PFSK-1 (cell line): ENCODE data around the gene PLEKHG3.

Experiments used
- FOXP2 ChIP-seq: optimal IDR thresholded peaks from 2 replicates; pipeline ENCODE3; 2011; ENCODE audit warnings: borderline replicate concordance, control low read depth, inconsistent platforms; ENCODE audit not compliant: insufficient read depth; ENCODE audit errors: extremely low read length, extremely low read depth
- POLR2AphosphoS5 ChIP-seq: IDR thresholded peaks from 2 replicates; pipeline ENCODE4 v1.6.1; 2012; ENCODE audit warnings: low read depth, mild to moderate bottlenecking, control low read depth, low read length, moderate library complexity
- SIN3A ChIP-seq: IDR thresholded peaks from 2 replicates; pipeline ENCODE4 v1.6.1; 2012; ENCODE audit warnings: mild to moderate bottlenecking, low read length, moderate library complexity, borderline replicate concordance; ENCODE audit not compliant: insufficient read depth
- TAF1 ChIP-seq: IDR thresholded peaks from 2 replicates; pipeline ENCODE4 v1.6.1; 2012; ENCODE audit warnings: low read length, control low read depth, borderline replicate concordance; ENCODE audit not compliant: insufficient read depth
- TF ChIP-seq, protein P1 (sequence below), 2 experiments: IDR thresholded peaks; 2 replicates each; pipeline versions ENCODE4 v1.6.1 to v1.8.0; 2011 to 2012; ENCODE audit warnings: low read depth in 2 of 2, low read length in 2 of 2, control low read depth in 1 of 2, inconsistent platforms in 1 of 2, mild to moderate bottlenecking in 1 of 2, moderate library complexity in 1 of 2; ENCODE audit not compliant: insufficient read depth in 1 of 2

Gene PLEKHG3

DNA sequence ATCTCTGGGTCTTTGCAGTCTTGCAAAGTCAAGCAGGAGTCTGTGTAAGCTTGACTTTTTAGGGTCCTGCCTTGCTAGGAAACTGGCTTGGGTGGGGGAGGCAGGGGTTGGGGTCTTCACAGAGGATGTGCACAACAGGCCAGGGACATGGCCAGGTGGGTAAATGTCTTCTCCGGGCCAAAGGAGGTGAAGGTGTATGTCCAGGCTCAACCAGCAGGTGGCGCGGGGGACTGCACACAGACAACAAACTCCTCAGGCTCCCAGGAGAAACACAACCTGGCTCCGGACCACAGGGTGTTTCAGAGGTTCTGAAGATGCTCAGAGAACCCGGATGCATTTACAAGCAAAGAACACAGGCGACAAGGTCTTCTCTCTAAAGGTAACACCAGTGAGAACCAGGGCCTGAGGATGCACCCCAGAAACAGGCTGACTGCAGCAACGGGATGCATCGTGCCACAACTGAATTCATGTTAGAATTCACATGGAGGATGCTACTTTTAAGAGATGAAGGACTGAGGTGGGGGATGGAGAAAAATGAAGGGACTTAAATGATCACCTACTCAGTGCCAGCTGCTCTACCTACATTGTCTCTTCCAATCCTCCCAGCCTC is 56.0 kb downstream of the PLEKHG3 start:
- TF ChIP-seq POLR2AphosphoS5 (no peak), SIN3A (no peak), FOXP2 (no peak), TAF1 (no peak)
- TF ChIP-seq, protein P1, sequence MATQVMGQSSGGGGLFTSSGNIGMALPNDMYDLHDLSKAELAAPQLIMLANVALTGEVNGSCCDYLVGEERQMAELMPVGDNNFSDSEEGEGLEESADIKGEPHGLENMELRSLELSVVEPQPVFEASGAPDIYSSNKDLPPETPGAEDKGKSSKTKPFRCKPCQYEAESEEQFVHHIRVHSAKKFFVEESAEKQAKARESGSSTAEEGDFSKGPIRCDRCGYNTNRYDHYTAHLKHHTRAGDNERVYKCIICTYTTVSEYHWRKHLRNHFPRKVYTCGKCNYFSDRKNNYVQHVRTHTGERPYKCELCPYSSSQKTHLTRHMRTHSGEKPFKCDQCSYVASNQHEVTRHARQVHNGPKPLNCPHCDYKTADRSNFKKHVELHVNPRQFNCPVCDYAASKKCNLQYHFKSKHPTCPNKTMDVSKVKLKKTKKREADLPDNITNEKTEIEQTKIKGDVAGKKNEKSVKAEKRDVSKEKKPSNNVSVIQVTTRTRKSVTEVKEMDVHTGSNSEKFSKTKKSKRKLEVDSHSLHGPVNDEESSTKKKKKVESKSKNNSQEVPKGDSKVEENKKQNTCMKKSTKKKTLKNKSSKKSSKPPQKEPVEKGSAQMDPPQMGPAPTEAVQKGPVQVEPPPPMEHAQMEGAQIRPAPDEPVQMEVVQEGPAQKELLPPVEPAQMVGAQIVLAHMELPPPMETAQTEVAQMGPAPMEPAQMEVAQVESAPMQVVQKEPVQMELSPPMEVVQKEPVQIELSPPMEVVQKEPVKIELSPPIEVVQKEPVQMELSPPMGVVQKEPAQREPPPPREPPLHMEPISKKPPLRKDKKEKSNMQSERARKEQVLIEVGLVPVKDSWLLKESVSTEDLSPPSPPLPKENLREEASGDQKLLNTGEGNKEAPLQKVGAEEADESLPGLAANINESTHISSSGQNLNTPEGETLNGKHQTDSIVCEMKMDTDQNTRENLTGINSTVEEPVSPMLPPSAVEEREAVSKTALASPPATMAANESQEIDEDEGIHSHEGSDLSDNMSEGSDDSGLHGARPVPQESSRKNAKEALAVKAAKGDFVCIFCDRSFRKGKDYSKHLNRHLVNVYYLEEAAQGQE (IDR thresholded peaks at IDR 0.05; ENCODE audit: insufficient read depth in 1 of 2, low read depth in 2 of 2, low read length in 2 of 2), result no peak

DNA sequence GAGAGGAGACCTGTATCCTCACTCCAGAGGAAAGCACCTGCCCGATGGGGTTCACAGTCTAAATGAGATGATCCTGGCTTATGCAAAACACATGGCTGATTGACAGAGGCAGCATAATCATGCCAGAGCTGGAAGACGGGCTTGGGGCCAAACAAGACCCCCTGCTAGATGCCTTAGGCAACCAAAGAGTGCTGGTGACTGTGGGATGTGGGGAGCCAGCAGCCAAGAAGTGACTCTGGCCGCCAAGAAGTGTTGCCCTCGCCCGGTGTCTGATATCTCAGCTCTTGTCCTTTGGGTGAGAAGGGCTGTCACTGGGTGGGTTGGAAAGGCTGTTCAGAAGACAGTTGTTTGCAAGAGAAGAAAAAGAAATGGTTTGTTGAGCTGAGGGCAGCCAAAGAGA is 56.7 kb downstream of the PLEKHG3 start:
- TF ChIP-seq SIN3A (no peak), POLR2AphosphoS5 (no peak)
- TF ChIP-seq, protein P1 (IDR thresholded peaks at IDR 0.05; ENCODE audit: insufficient read depth in 1 of 2, low read depth in 2 of 2, low read length in 2 of 2), result no peak

DNA sequence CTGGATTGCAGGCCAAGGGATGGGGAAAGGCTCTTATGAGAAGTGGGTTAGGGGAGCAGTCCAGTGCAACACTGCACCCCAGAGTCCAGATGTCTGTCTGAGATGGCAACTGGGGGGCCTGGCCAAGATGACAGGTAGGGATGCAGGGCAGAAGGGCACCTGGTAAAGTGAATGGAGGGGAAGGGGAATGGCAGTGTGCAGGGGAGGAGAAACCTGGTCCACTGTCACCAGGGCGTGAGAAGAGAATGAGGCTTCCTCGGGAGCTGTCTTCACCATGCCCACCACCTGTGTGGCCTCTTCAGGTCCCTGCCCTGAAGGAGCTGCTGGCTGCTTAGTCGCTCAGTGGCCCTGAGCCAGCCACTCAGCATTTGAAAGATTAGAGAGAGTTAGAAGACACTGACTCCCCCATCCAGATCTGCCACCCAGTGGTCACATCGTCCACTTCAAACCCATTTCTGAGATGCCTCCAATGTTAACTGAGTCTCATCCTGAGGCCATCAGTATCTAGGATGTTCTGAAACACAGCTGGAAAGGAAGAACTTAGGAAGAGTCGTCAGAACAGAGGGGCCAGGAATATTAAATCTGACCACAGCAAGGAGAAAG is 57.3 kb downstream of the PLEKHG3 start:
- TF ChIP-seq POLR2AphosphoS5 (no peak), TAF1 (no peak), FOXP2 (no peak), SIN3A (no peak)
- TF ChIP-seq, protein P1 (IDR thresholded peaks at IDR 0.05; ENCODE audit: insufficient read depth in 1 of 2, low read depth in 2 of 2, low read length in 2 of 2), result no peak

DNA sequence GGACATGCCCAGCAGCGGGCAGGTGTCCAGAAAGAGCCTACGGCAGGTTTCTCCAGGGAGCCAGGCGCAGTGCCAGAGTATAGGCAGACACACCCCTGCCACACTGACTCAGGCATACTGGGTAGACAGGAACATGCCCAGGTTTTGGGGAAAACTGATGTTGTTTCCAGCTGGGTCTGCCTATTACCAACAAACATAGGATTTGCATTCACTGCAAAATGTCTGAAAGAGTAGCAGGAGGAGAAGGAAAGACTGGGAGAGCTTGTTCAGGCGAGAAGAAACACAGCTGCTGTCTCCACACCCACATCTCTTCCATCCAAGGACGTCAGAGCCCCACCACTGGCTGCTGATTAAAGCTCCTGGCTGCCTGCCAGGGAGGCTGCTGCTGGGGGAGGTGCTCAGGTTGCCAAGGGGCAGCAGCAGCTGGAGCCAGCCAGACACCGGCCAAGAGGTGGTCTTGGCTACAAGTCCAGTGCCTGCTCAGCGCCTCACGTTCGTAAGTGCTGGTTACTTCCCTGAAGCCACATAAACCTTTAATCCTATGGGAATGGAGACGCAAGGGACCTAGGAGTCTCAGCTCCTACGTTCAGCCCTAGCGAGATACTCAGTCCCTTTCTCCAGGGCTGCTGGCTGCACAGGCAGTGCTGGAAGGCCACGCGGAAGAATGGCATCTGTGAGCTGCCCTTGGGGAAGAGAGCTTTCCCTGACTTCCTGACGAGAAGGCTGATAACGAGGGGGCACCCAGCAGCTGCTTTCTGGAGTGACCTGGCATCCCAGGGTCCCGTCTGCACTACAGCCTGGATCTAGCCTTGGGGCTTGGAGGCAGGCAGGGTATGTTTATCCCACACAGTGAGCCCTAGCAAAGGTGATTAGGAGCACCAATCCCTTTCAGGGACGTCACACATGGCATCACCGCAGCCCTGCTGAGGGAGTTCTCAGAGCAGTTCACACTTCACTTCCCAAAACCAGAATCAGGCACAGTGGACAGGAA is 58.1 kb downstream of the PLEKHG3 start:
- TF ChIP-seq SIN3A, result no peak

DNA sequence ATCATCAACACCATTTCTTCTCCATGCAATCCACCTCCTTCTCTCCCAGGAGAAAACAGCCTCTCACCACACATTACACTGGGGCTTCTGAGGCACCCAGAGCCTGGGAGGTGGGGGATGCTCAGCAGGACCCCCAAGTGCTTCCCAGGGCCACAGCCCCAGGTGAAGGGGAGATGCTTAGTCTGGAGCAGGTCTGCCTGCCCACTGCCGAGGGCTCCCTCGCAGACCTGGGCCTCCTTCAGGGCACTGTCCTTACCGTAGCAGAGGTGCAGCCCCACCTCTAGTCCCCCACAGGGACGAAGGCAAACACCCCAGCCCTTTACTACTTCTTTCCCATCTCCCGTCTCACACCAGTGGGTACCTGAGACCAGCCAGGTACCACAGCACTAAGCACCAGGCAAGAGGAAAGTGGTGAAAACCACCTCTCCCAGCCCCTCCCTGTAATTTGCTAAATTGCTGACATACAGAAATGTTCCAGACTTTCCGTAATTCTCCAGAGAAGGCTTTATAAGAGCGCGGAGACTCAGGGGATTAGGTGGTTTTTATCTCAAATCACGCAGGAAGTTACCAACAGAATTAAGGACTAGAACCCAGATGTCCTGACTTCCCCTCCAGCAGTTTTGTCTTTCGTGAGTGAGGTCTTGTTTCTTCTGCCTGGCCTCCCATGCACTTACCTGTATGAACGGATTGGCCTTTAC is 59.0 kb downstream of the PLEKHG3 start:
- TF ChIP-seq SIN3A (no peak), TAF1 (no peak), POLR2AphosphoS5 (no peak), FOXP2 (no peak)
- TF ChIP-seq, protein P1 (IDR thresholded peaks at IDR 0.05; ENCODE audit: insufficient read depth in 1 of 2, low read depth in 2 of 2, low read length in 2 of 2), result no peak
